Activated CD8-positive, alpha-beta T cell treated with anti-CD3 and anti-CD28 coated beads, Interleukin-2, amount 10 ng/mL, durations not matched to agents 7 days and 5 days (primary cell): ENCODE data around the gene TRIM52. TPM values are rescaled to one million over a fixed set of nuclear protein-coding genes. Genes with fewer than 3 reads are reported as not detected.
A peak's percentile ranks its signal among the peaks of the same experiment; 100 is the strongest.

ENCODE experiments used
- ATAC-seq: fragments of 150-1000 bp; cut with Tn5 transposase; one replicate; pipeline ENCODE4 v1.10.0; 2021; ENCODE audit warnings: moderate library complexity
- CTCF ChIA-PET: fragments of 350-600 bp; sonication (Branson Sonifier 250); formaldehyde crosslinking; loops from one replicate; lab custom pipeline; 2021; ENCODE audit warnings: antibody characterized with exemption; lab: Charles Lee
- POLR2A ChIA-PET: fragments of 350-600 bp; sonication (Branson Sonifier 250); formaldehyde crosslinking; loops from one replicate; lab custom pipeline; 2021; ENCODE audit warnings: antibody characterized with exemption; lab: Charles Lee
- DNase-seq: peaks from one replicate; pipeline ENCODE4 v3.0.0-alpha.2; 2020
- H3K27ac Mint-ChIP-seq: one replicate; pipeline ENCODE4 v1.8.0; 2021; ENCODE audit warnings: mild to moderate bottlenecking, mixed read lengths
- H3K27me3 Mint-ChIP-seq: one replicate; pipeline ENCODE4 v1.8.0; 2021; ENCODE audit warnings: low read depth, mixed read lengths
- H3K36me3 Mint-ChIP-seq: one replicate; pipeline ENCODE4 v1.8.0; 2021; ENCODE audit warnings: low read depth, mixed read lengths
- H3K4me1 Mint-ChIP-seq: one replicate; pipeline ENCODE4 v1.8.0; 2021; ENCODE audit warnings: low read depth, mixed read lengths
- H3K4me3 Mint-ChIP-seq: one replicate; pipeline ENCODE4 v1.8.0; 2021; ENCODE audit warnings: mild to moderate bottlenecking, mixed read lengths
- H3K9me3 Mint-ChIP-seq: one replicate; pipeline ENCODE4 v1.8.0; 2022; ENCODE audit warnings: mixed read lengths; ENCODE audit not compliant: insufficient read depth
- total RNA-seq, 2 experiments: library from RNA; stranded (reverse); gene quantifications; one replicate each; pipeline ENCODE4 v1.2.3, GENCODE V29; 2021

Gene TRIM52
- total RNA-seq, 2 experiments from 2014 or later = 22.4 to 23.2 TPM

DNA sequence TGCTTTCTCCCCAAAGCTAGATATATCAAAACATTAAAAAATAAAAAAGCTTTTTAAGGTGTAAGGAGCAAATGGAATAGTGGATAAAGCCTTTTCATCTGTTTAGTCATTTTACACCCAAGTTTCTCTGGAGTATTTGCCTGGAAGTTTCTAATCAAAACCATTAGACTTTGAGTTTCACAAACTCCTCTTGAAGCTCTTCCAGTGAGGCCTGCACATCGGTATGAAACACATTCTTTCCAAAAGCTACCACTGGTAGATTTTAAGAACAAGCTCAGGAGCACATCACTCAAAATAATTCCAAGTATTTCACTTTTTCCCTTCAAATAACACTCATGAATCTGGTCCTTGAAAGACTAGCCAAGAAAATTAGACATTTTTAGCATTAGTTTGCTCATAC is 5.7 kb downstream of the TRIM52 start:
- no peak overlapping the region for H3K4me3 Mint-ChIP-seq
- H3K9me3 Mint-ChIP-seq = no peaks in the 10 kb centered on the region
- ChIA-PET CTCF (interaction anchor here (1.0 to 1.4 kb wide), 3 partner anchors 33 to 70 kb away, joined by 3 to 4 read pairs (median 3); no protein-coding TSS in a partner anchor), POLR2A (interaction anchor here (0.8 to 1.7 kb wide), 3 partner anchors 10 to 63 kb away, joined by 4 to 5 read pairs (median 4); no protein-coding TSS in a partner anchor)
- H3K4me1 Mint-ChIP-seq = peaks cover 67% of the 10 kb centered on the region
- ATAC-seq (no peak), DNase-seq (no peak)
- no peak overlapping the region for H3K27ac Mint-ChIP-seq
- H3K27me3 Mint-ChIP-seq = no peaks in the 10 kb centered on the region
- H3K36me3 Mint-ChIP-seq = peaks cover 62% of the 10 kb centered on the region

DNA sequence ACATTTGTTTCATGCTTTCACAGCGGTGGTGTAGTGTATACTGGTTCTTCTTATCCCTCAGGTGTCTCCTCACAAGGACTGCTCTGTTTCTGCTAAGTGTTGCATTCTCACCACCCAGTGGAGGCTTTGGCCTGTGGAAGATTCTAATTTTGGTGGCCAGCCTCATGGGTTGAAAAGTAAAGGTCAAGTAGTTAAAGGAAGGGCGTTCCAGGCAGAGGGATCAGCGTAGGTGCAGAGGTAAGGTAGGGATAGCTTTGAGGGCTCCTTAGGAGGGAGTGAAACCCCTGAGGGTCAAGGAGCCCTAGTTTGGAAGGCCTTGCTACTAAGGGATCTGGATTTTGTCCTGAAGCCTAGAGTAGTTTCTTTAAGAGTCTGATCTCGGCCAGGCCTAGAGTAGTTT is 12.7 kb downstream of the TRIM52 start:
- peak overlapping the region; percentile 98 for H3K4me3 Mint-ChIP-seq
- CTCF ChIA-PET = interaction anchor here (0.9 kb wide), 1 partner anchor 64 kb away, joined by 3 read pairs; no protein-coding TSS in a partner anchor
- ATAC-seq (no peak), DNase-seq (no peak)
- H3K27ac Mint-ChIP-seq = peak overlapping the region; percentile 96
- peaks cover 43% of the 10 kb centered on the region for H3K36me3 Mint-ChIP-seq
- no peaks in the 10 kb centered on the region for H3K9me3 Mint-ChIP-seq
- POLR2A ChIA-PET = interaction anchor here (0.8 to 6.1 kb wide), 2 partner anchors 9 to 13 kb away, joined by 3 to 86 read pairs; partner anchors contain the start of gene TRIM52
- H3K4me1 Mint-ChIP-seq = peaks cover 62% of the 10 kb centered on the region
- no peaks in the 10 kb centered on the region for H3K27me3 Mint-ChIP-seq

DNA sequence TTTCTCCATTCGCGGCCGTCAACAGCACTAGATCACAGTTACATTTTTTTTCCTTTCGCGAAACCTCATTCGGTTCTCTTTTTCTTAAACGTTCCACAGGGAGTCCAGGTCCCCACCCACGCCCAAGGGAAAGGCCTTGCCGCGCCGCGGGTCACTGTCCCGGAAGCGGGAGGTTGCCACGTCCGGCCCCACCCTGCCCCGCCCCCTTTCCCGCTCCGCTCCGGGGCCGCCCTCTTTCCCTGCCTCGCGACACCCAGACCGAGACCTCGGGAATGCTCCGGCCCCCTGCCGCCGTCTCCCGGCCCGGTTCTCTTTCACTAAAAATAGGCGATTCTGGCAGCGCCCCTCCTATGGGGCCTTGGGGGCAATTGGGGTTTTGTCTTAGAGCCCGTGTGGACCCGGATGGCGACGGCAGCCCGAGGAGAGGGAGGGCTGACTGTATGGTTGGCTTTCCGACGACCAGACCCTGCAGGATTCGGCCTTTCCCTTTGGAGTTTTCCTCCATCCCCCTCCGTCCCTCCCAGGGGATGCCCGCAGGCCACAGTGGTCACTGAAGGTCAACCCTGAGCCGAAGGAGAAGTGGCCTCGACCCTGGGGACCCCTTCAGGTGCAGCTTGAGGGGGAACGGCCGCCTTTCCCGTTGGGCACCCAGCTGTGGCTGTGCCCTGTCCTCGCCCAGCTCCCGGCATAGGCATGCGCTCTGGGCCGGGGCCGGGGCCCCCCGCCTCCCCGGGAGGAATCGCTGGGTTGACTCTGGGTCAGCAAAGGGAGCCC is 14.5 kb downstream of the TRIM52 start:
- no peaks in the 10 kb centered on the region for H3K9me3 Mint-ChIP-seq
- H3K27ac Mint-ChIP-seq = peak overlapping the region; percentile 96
- DNase-seq (peak; percentile 83), ATAC-seq (peak; percentile 46)
- ChIA-PET CTCF (interaction anchor here (1.0 to 2.7 kb wide), 4 partner anchors 10 to 55 kb away, joined by 3 to 9 read pairs (median 4); partner anchors contain the start of gene TRIM52), POLR2A (interaction anchor here (0.7 to 11.1 kb wide), 5 partner anchors 9 to 416 kb away, joined by 3 to 157 read pairs (median 5); partner anchors contain the start of genes TRIM41 and TRIM52)
- no peaks in the 10 kb centered on the region for H3K27me3 Mint-ChIP-seq
- H3K36me3 Mint-ChIP-seq = peaks cover 55% of the 10 kb centered on the region
- H3K4me3 Mint-ChIP-seq = peak overlapping the region; percentile 98
- H3K4me1 Mint-ChIP-seq = peaks cover 64% of the 10 kb centered on the region

DNA sequence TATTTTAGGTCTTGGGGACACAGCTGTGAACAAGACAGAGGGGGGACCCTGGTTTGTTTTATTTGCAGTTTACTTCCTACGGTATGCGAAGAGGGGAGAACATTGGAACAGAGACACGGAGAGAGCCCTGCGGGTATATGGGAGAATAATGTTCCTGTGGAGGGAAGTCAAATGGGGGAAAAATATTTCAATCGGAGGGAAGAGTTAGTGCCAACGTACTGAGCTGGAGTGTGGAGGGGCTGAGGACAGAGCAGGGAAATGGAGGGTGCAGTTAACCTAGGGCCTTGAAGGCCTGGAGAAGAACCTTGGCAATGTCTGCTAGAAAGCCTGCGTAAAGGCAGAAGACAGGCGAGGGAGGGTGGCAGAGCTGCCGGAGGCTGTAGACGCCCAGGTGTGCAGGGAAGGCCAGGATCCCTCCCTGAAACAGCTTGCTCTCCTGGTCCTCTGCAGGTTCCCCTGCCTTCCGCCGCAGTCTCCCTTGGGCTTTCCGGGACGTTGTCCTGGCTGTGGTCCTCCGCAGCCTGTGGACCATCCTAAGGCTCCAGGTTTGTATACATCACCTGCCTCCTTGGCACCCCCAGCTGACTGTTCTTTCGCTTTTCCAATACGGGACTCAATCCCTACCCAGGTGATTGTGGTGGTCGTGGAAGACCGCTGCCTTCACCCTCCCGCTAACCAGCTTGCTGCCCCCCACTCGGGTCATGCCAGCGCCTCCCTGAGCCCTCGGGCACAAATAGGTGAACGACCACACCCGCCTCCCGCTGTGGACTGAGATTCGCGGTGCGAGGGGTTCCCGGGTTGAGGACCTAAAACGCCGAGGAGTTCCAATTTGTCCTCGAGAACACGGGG is 15.3 kb downstream of the TRIM52 start:
- DNase-seq (no peak), ATAC-seq (no peak)
- Mint-ChIP-seq H3K4me3 (peak overlapping the region; percentile 98), H3K9me3 (no peaks in the 10 kb centered on the region), H3K36me3 (peaks cover 59% of the 10 kb centered on the region), H3K4me1 (peaks cover 65% of the 10 kb centered on the region), H3K27ac (peak overlapping the region; percentile 96), H3K27me3 (no peaks in the 10 kb centered on the region)
- ChIA-PET POLR2A (interaction anchor here (0.7 to 11.1 kb wide), 8 partner anchors 9 to 415 kb away, joined by 3 to 157 read pairs (median 6); partner anchors contain the start of genes TRIM41 and TRIM52), CTCF (interaction anchor here (0.8 to 2.7 kb wide), 6 partner anchors 11 to 77 kb away, joined by 3 to 9 read pairs (median 4); partner anchors contain the start of gene TRIM52)

DNA sequence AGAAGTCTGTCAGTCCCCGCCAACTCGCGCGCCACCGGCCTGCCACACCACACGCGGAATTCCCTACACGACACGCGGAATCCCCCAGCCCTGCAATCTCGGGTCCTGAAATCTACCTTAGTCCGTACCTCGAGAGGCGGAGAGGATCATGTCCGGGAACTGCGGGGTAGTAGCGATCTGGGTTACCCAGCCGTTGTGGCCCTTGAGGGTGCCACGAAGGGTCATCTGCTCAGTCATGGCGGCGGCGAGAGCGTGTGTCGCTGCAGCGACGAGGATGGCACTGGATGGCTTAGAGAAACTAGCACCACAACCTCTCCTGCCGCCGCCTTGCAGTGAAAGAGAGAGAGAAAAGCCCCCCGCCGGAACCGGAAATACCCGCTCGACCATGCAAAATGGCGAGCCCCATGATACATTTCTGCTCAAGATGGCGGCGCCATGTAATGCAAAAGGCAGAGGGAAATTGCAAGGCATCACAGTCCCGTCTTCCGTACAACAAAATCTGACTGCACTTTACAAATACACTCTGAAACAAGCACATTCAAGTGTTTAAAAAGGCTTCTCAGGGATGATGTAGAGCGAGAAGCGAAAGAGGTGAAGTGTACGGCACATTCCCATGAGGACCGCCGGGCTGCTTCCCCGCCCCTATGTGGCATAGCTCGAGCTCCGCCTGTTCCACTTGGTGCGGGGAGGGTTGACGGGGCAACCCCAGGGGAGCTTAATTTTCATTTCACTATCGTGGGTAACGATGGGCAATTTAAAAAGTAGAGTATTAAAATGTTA is 17.2 kb downstream of the TRIM52 start, which contains the start of gene RACK1:
Gene RACK1 (minus strand): TSS at position 343 of the 780 bp plus-strand sequence. CDS start 106 bp downstream, at position 237.
- Mint-ChIP-seq H3K9me3 (no peaks in the 10 kb centered on the region), H3K36me3 (peaks cover 58% of the 10 kb centered on the region), H3K27ac (peak within 1 kb of the TSS; percentile 99), H3K27me3 (no peaks in the 10 kb centered on the region), H3K4me1 (peaks cover 63% of the 10 kb centered on the region), H3K4me3 (peak within 1 kb of the TSS; percentile 98)
- peak; percentile 94 for DNase-seq
- ATAC-seq = peak; percentile 72
- ChIA-PET CTCF (interaction anchor here (0.8 to 2.7 kb wide), 5 partner anchors 9 to 55 kb away, joined by 3 to 9 read pairs (median 4); partner anchors contain the start of genes TRIM41 and TRIM52), POLR2A (interaction anchor here (0.9 to 11.1 kb wide), 9 partner anchors 9 to 74 kb away, joined by 3 to 157 read pairs (median 8); partner anchors contain the start of genes TRIM41 and TRIM52)

DNA sequence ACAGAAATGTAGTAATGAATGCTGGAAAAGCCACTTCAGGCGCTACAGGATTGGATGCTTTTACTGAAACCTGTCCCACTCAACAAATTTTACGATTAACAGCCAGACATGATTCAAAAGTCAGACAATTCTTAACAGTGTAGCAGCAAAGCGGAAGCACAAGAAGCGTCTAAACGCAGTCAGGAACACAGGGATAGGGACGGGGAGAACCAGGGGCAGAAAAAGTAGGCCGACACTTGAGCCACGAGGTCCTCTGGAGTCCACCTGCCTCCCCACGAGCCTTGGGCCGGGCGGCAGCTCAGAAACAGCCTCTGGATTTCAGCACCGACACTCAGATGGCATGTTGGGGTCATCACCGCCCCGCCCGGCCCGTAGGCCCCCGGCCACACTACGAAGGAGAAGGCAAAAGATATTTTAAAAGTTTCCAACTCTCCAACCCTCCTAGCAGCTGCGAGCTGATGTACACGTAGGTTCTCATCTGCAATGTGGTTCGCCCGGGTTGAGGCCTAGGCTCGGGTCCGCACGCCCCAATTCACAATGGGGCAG is 17.9 kb downstream of the TRIM52 start:
- ChIA-PET CTCF (interaction anchor here (0.8 to 1.3 kb wide), 3 partner anchors 16 to 80 kb away, joined by 3 to 4 read pairs (median 3); partner anchors contain the start of gene TRIM52), POLR2A (interaction anchor here (0.7 to 11.1 kb wide), 8 partner anchors 9 to 72 kb away, joined by 3 to 157 read pairs (median 6); partner anchors contain the start of genes TRIM41 and TRIM52)
- Mint-ChIP-seq H3K4me3 (peak overlapping the region; percentile 98), H3K4me1 (peaks cover 60% of the 10 kb centered on the region), H3K36me3 (peaks cover 62% of the 10 kb centered on the region), H3K27ac (peak overlapping the region; percentile 99), H3K9me3 (no peaks in the 10 kb centered on the region), H3K27me3 (no peaks in the 10 kb centered on the region)
- ATAC-seq (no peak), DNase-seq (no peak)

DNA sequence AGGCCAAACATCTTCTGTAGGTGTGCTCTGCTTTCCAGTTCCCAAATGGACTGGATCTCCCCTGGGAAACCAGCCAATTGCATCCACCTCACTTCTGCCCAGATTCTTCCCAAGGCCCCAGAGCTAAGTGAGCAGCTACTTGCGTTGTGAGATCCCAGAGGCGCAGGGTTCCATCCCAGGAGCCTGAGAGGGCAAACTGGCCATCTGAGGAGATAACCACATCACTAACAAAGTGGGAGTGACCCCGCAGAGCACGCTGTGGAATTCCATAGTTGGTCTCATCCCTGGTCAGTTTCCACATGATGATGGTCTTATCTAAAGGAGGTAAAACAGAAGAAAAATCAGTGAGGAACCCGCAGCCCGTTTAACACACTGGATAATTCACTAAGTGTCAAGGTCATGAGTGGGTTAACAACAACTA is 18.9 kb downstream of the TRIM52 start:
- POLR2A ChIA-PET = interaction anchor here (0.6 to 11.1 kb wide), 7 partner anchors 9 to 68 kb away, joined by 3 to 157 read pairs (median 5); partner anchors contain the start of genes TRIM41 and TRIM52
- Mint-ChIP-seq H3K27ac (peak overlapping the region; percentile 99), H3K27me3 (no peaks in the 10 kb centered on the region), H3K9me3 (no peaks in the 10 kb centered on the region), H3K4me3 (peak overlapping the region; percentile 98), H3K36me3 (peaks cover 65% of the 10 kb centered on the region), H3K4me1 (peaks cover 58% of the 10 kb centered on the region)
- ATAC-seq (no peak), DNase-seq (no peak)
- CTCF ChIA-PET = interaction anchor here (0.8 to 1.3 kb wide), 4 partner anchors 10 to 35 kb away, joined by 3 to 4 read pairs (median 3); no protein-coding TSS in a partner anchor

DNA sequence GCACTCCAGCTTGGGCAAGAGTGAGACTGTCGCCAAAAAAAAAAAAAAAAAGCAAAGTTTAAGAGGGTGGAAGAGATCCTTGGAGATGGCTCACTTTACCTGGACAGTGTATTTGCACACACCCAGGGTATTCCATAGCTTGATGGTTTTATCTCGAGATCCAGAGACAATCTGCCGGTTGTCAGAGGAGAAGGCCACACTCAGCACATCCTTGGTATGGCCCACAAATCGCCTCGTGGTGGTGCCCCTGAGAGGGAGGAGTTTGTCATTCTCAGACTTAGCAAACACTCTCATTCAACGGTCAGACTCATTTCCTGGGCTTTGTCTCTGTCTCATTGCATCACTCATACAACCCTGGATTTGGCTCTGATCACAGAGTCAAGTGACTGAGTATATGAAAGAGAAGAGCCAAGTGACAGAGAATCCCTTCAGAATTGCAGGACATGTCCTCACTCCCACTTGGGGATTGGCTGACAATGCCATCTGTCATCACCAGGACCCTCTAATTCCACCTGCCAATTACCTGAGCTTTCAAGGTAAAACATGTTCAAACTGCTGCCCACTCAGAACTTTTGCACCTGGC is 19.5 kb downstream of the TRIM52 start:
- Mint-ChIP-seq H3K4me1 (peaks cover 58% of the 10 kb centered on the region), H3K27ac (peak overlapping the region; percentile 99), H3K27me3 (no peaks in the 10 kb centered on the region), H3K9me3 (no peaks in the 10 kb centered on the region), H3K4me3 (peak overlapping the region; percentile 98), H3K36me3 (peaks cover 70% of the 10 kb centered on the region)
- ATAC-seq = peak; percentile 25
- CTCF ChIA-PET = interaction anchor here (0.8 to 1.2 kb wide), 4 partner anchors 10 to 34 kb away, joined by 3 to 4 read pairs (median 4); no protein-coding TSS in a partner anchor
- peak; percentile 72 for DNase-seq
- POLR2A ChIA-PET = interaction anchor here (0.6 to 11.1 kb wide), 7 partner anchors 8 to 68 kb away, joined by 3 to 157 read pairs (median 5); partner anchors contain the start of genes TRIM41 and TRIM52

DNA sequence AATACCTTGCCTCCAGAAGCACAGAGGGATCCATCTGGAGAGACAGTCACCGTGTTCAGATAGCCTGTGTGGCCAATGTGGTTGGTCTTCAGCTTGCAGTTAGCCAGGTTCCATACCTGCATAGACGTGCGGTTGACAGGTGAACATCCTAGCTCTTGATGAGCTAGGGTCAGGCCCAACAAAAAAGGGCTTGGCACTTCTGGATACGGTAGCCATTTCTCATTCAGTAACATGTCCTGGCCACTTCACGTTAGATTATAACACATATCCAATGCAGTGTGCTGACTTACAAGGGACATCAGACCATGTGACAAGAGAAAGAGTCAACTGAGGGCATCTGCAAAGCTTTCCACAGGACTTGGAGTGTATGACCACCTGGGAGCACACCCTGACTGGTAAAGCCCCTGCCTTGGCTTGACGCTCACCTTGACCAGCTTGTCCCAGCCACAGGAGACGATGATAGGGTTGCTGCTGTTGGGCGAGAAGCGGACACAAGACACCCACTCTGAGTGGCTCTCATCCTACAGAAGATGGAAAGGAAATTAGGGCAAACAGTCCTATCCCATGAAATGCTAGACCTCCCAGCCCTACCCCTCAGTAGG is 21.8 kb downstream of the TRIM52 start:
- CTCF ChIA-PET = interaction anchor here (0.6 to 1.4 kb wide), 2 partner anchors 14 to 54 kb away, joined by 3 read pairs; no protein-coding TSS in a partner anchor
- POLR2A ChIA-PET = interaction anchor here (0.9 to 11.1 kb wide), 4 partner anchors 6 to 22 kb away, joined by 3 to 157 read pairs (median 30); partner anchors contain the start of genes TRIM41 and TRIM52
- H3K4me3 Mint-ChIP-seq = peak overlapping the region; percentile 30

More for the DNA sequence above, 21.8 kb downstream of the TRIM52 start:
- H3K27me3 Mint-ChIP-seq = no peaks in the 10 kb centered on the region
- no peaks in the 10 kb centered on the region for H3K9me3 Mint-ChIP-seq
- DNase-seq (no peak), ATAC-seq (no peak)
- H3K36me3 Mint-ChIP-seq = peaks cover 88% of the 10 kb centered on the region
- peaks cover 41% of the 10 kb centered on the region for H3K4me1 Mint-ChIP-seq
- peak overlapping the region; percentile 64 for H3K27ac Mint-ChIP-seq
